GM12878 (cell line): Measurements from ENCODE around the gene EEF1AKMT2. TPM values are rescaled to one million over a fixed set of nuclear protein-coding genes. Genes with fewer than 3 reads are reported as not detected.

ENCODE experiments used
- BCL3 ChIP-seq: IDR thresholded peaks from 2 replicates; pipeline ENCODE4 v1.6.1; 2011; ENCODE audit warnings: borderline replicate concordance, low read depth, mild to moderate bottlenecking, moderate library complexity, low read length; ENCODE audit not compliant: insufficient read depth, poor library complexity, severe bottlenecking
- CREM ChIP-seq: IDR thresholded peaks from 2 replicates; pipeline ENCODE4 v1.6.1; 2014; ENCODE audit warnings: antibody characterized with exemption, low read depth
- CTCF ChIP-seq, 3 experiments: IDR thresholded peaks in 2 of 3; conservative IDR thresholded peaks in 1 of 3; 2 replicates each; pipeline ENCODE4 v1.5.1; 2011; ENCODE audit warnings: low read depth in 3 of 3, low read length in 3 of 3, mild to moderate bottlenecking in 3 of 3, control low read depth in 2 of 3, moderate library complexity in 2 of 3, inconsistent platforms in 1 of 3, mixed read lengths in 1 of 3; ENCODE audit not compliant: control insufficient read depth in 2 of 3, insufficient read depth in 1 of 3; ENCODE audit errors: extremely low read depth in 1 of 3
- EP300 ChIP-seq, 2 experiments: fragments of 150-350 bp in 1 of 2; IDR thresholded peaks; 2 replicates each; pipeline ENCODE4 v1.6.1; 2011 to 2012; ENCODE audit warnings: low read depth in 2 of 2, low read length in 2 of 2, borderline replicate concordance in 1 of 2, improper control_type of control experiment in 1 of 2, inconsistent platforms in 1 of 2; ENCODE audit not compliant: control insufficient read depth in 1 of 2
- ETV6 ChIP-seq, 2 experiments: fragments of 450-650 bp in 1 of 2; IDR thresholded peaks in 1 of 2; conservative IDR thresholded peaks in 1 of 2; 2 replicates each; pipeline ENCODE4 v1.6.1; 2014; ENCODE audit warnings: antibody characterized with exemption in 1 of 2, borderline replicate concordance in 1 of 2, low read depth in 1 of 2, mild to moderate bottlenecking in 1 of 2, moderate library complexity in 1 of 2
- FOS ChIP-seq: IDR thresholded peaks from 3 replicates; pipeline ENCODE4 v1.6.1; 2011; ENCODE audit warnings: borderline replicate concordance; ENCODE audit not compliant: insufficient read length; ENCODE audit errors: extremely low read depth
- IKZF2 ChIP-seq, 2 experiments: fragments of 450-650 bp; IDR thresholded peaks; 2 replicates each; pipeline ENCODE4 v1.6.1; 2017; ENCODE audit warnings: mild to moderate bottlenecking in 2 of 2, moderate library complexity in 2 of 2
- KLF5 ChIP-seq: fragments of 450-650 bp; IDR thresholded peaks from 2 replicates; pipeline ENCODE4 v1.6.1; 2014; ENCODE audit warnings: mild to moderate bottlenecking; ENCODE audit not compliant: partially characterized antibody
- PAX5 ChIP-seq: IDR thresholded peaks from 2 replicates; pipeline ENCODE4 v1.6.1; 2011; ENCODE audit warnings: low read depth, low read length, borderline replicate concordance
- POLR2A ChIP-seq: IDR thresholded peaks from 2 replicates; pipeline ENCODE4 v1.6.1; 2011; ENCODE audit warnings: low read depth, mild to moderate bottlenecking, low read length
- RAD21 ChIP-seq: IDR thresholded peaks from 2 replicates; pipeline ENCODE4 v1.6.1; 2011; ENCODE audit warnings: mild to moderate bottlenecking, low read depth, low read length, moderate library complexity; ENCODE audit not compliant: insufficient read depth
- TBL1XR1 ChIP-seq: IDR thresholded peaks from 2 replicates; pipeline ENCODE4 v1.6.1; 2012; ENCODE audit warnings: low read depth, low read length, improper control_type of control experiment
- TCF3 ChIP-seq: IDR thresholded peaks from 2 replicates; pipeline ENCODE4 v1.6.1; 2012; ENCODE audit warnings: low read depth, mild to moderate bottlenecking, low read length, borderline replicate concordance; ENCODE audit not compliant: insufficient read depth
- USF1 ChIP-seq: IDR thresholded peaks from 2 replicates; pipeline ENCODE4 v1.6.1; 2011; ENCODE audit warnings: borderline replicate concordance, low read depth, mild to moderate bottlenecking, moderate library complexity, mixed read lengths, low read length; ENCODE audit not compliant: insufficient read depth; ENCODE audit errors: extremely low read length
- WRNIP1 ChIP-seq: IDR thresholded peaks from 2 replicates; pipeline ENCODE4 v1.6.1; 2011; ENCODE audit warnings: low read depth, low read length, improper control_type of control experiment, borderline replicate concordance
- ZSCAN29 ChIP-seq: fragments of 450-650 bp; IDR thresholded peaks from 2 replicates; pipeline ENCODE4 v1.6.1; 2017; ENCODE audit warnings: mild to moderate bottlenecking, moderate library complexity
- polyA plus RNA-seq, 11 experiments: library from polyadenylated mRNA; depleted of rRNA in 4 of 11; unstranded in 6 of 11; stranded (reverse) in 5 of 11; fragments of >200 nt; fragmentation: Nextera tagmentation in 4 of 11; fragmentation: Illumina TruSeq in 1 of 11; extraction: Ambion mirVana in 4 of 11; extraction: Trizol in 1 of 11; gene quantifications; 1 replicate in 1 of 11; 2 replicates in 10 of 11; pipeline versions ENCODE4 v1.2.1 to v1.2.3, GENCODE V29; 2011 to 2016; ENCODE audit warnings: inconsistent platforms in 2 of 11, missing spikeins in 2 of 11, low read depth in 1 of 11
- total RNA-seq, 4 experiments: library from RNA; depleted of rRNA in 3 of 4; stranded (reverse); fragments of >200 nt in 3 of 4; fragmentation: Illumina TruSeq in 1 of 4; extraction: Trizol in 1 of 4; gene quantifications; 2 replicates each; pipeline versions ENCODE4 v1.2.1 to v1.2.3, GENCODE V29; 2013 to 2021
- TF ChIP-seq, protein P1 (sequence below): IDR thresholded peaks from 2 replicates; pipeline ENCODE4 v1.6.1; 2011; ENCODE audit warnings: mild to moderate bottlenecking, low read depth, low read length, moderate library complexity; ENCODE audit not compliant: insufficient replicate concordance
- TF ChIP-seq, protein P2 (sequence below): fragments of 450-650 bp; IDR thresholded peaks from 2 replicates; pipeline ENCODE4 v1.6.1; 2016; ENCODE audit warnings: mild to moderate bottlenecking

EEF1AKMT2 gene
- total and polyA plus RNA-seq, 10 of the 15 experiments (the other 5 are each of a cell fraction or from before 2014, with no cell fraction given): 9.1 to 29.3 (median 23.6) TPM

GRCh38 chr10:124791547-124792348, at the start of gene EEF1AKMT2 (continued):
- TF ChIP-seq BCL3 (no peak), PAX5 (peak; percentile 15; the same call in 1 of the 2 replicates), USF1 (no peak), POLR2A (peak; percentile 99), TBL1XR1 (peak; percentile 64; the same call in 1 of the 2 replicates), FOS (no peak), WRNIP1 (no peak), KLF5 (peak; percentile 29), ETV6 (conservative IDR thresholded peaks at IDR 0.05 in 1 of 2, IDR thresholded peaks at IDR 0.05 in 1 of 2; ENCODE audit: borderline replicate concordance in 1 of 2, low read depth in 1 of 2) (no peak; a peak in 2 of 4 replicates), RAD21 (no peak), EP300 (IDR thresholded peaks at IDR 0.05; ENCODE audit: borderline replicate concordance in 1 of 2, control insufficient read depth in 1 of 2, low read depth in 2 of 2, low read length in 2 of 2) (no peak), CTCF (IDR thresholded peaks at IDR 0.05 in 2 of 3, conservative IDR thresholded peaks at IDR 0.05 in 1 of 3; ENCODE audit: control insufficient read depth in 2 of 3, extremely low read depth in 1 of 3, insufficient read depth in 1 of 3, low read depth in 3 of 3, low read length in 3 of 3) (0 out of 6 replicates have a peak, but pooled peaks of 1 of the 3 experiments have one; percentile 10), TCF3 (peak; percentile 60; the same call in 1 of the 2 replicates), IKZF2 (IDR thresholded peaks at IDR 0.05) (0 out of 4 replicates have a peak, but pooled peaks of 1 of the 2 experiments have one; percentile 51), ZSCAN29 (no peak), CREM (peak; percentile 38; the same call in 1 of the 2 replicates)
- TF ChIP-seq, protein P1, sequence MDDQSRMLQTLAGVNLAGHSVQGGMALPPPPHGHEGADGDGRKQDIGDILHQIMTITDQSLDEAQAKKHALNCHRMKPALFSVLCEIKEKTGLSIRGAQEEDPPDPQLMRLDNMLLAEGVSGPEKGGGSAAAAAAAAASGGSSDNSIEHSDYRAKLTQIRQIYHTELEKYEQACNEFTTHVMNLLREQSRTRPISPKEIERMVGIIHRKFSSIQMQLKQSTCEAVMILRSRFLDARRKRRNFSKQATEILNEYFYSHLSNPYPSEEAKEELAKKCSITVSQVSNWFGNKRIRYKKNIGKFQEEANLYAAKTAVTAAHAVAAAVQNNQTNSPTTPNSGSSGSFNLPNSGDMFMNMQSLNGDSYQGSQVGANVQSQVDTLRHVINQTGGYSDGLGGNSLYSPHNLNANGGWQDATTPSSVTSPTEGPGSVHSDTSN: no peak
- TF ChIP-seq, protein P2, sequence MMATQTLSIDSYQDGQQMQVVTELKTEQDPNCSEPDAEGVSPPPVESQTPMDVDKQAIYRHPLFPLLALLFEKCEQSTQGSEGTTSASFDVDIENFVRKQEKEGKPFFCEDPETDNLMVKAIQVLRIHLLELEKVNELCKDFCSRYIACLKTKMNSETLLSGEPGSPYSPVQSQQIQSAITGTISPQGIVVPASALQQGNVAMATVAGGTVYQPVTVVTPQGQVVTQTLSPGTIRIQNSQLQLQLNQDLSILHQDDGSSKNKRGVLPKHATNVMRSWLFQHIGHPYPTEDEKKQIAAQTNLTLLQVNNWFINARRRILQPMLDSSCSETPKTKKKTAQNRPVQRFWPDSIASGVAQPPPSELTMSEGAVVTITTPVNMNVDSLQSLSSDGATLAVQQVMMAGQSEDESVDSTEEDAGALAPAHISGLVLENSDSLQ: no peak
